Panc1 (cell line): ENCODE data around the gene TMEM82.

ENCODE experiments used
- CTCF ChIP-seq: fragments of 450-650 bp; IDR thresholded peaks from 2 replicates; pipeline ENCODE4 v1.5.1; 2017; ENCODE audit warnings: mild to moderate bottlenecking
- POLR2AphosphoS5 ChIP-seq: IDR thresholded peaks from 2 replicates; pipeline ENCODE4 v1.6.1; 2012; ENCODE audit warnings: mild to moderate bottlenecking, low read depth, low read length, moderate library complexity

- TF ChIP-seq CTCF (no peak), POLR2AphosphoS5 (no peak)
Measured at GRCh38 chr1:15705184-15705566, 37.1 kb upstream of the TMEM82 start.
